ENCODE data around the gene RELL1.

Gene RELL1

GRCh38 chr4:37631551-37631950 is 54.6 kb downstream of the RELL1 start:
- DNase-seq, result no peak

- DNase-seq, result no peak
Observed at GRCh38 chr4:37629713-37630112, 56.5 kb downstream of the RELL1 start.

GRCh38 chr4:37628977-37629609 is 57.1 kb downstream of the RELL1 start:
- DNase-seq, result no peak

- DNase-seq, result no peak
Observed at GRCh38 chr4:37627263-37627662, 58.9 kb downstream of the RELL1 start.

- DNase-seq, result no peak
Observed at GRCh38 chr4:37625499-37625898, 60.7 kb downstream of the RELL1 start.

GRCh38 chr4:37623940-37624339 is 62.2 kb downstream of the RELL1 start:
- no peak for DNase-seq

- DNase-seq, result no peak
Observed at GRCh38 chr4:37623125-37623524, 63.1 kb downstream of the RELL1 start.

GRCh38 chr4:37620176-37620575 is 66.0 kb downstream of the RELL1 start:
- DNase-seq, result no peak

- DNase-seq, result no peak
Observed at GRCh38 chr4:37615720-37616063, 70.5 kb downstream of the RELL1 start.

GRCh38 chr4:37615059-37615719 is 71.0 kb downstream of the RELL1 start:
- no peak for DNase-seq

- DNase-seq, result no peak
Observed at GRCh38 chr4:37612811-37613210, 73.4 kb downstream of the RELL1 start.

GRCh38 chr4:37609626-37610025 is 76.5 kb downstream of the RELL1 start:
- no peak for DNase-seq

- no peak for DNase-seq
Observed at GRCh38 chr4:37607018-37607417, 79.2 kb downstream of the RELL1 start.

GRCh38 chr4:37605843-37606565 is 80.2 kb downstream of the RELL1 start:
- no peak for DNase-seq

GRCh38 chr4:37604461-37604860 is 81.7 kb downstream of the RELL1 start:
- DNase-seq, result no peak

GRCh38 chr4:37603711-37604110 is 82.5 kb downstream of the RELL1 start:
- no peak for DNase-seq

GRCh38 chr4:37603070-37603468 is 83.1 kb downstream of the RELL1 start:
- peak; percentile 26 for DNase-seq

GRCh38 chr4:37602454-37603069 is 83.6 kb downstream of the RELL1 start:
- no peak for DNase-seq

GRCh38 chr4:37601531-37601930 is 84.6 kb downstream of the RELL1 start:
- no peak for DNase-seq

GRCh38 chr4:37599092-37599790 is 86.9 kb downstream of the RELL1 start:
- DNase-seq, result no peak

- DNase-seq, result no peak
Observed at GRCh38 chr4:37597034-37597433, 89.1 kb downstream of the RELL1 start.

- DNase-seq, result no peak
Observed at GRCh38 chr4:37595875-37596680, 90.1 kb downstream of the RELL1 start.

Measured in NCI-H345 (cell line).